Stimulated activated naive CD8-positive, alpha-beta T cell treated with anti-CD3 and anti-CD28 coated beads, Interleukin-15, amount 100 ng/mL, for 72 hours (primary cell): ENCODE measurements around the gene MMD2.
"Not testable (repeated sequence)": the region's sequence is repeated elsewhere in the genome, so short reads cannot be mapped to it uniquely, and the experiment has no call there.

Source experiments
- ATAC-seq: fragments of 150-1000 bp; cut with Tn5 transposase; 2 replicates; pipeline ENCODE4 v1.10.0; 2021; ENCODE audit warnings: mild to moderate bottlenecking, moderate library complexity
- DNase-seq, 2 donors: peaks; one replicate each; pipeline ENCODE4 v3.0.0; 2021 to 2022
- H3K27ac Mint-ChIP-seq, 2 donors: one replicate each; pipeline ENCODE4 v1.8.0; 2022; ENCODE audit warnings: mild to moderate bottlenecking in 2 of 2, mixed read lengths in 2 of 2, moderate library complexity in 2 of 2
- H3K27me3 Mint-ChIP-seq: one replicate; pipeline ENCODE4 v1.8.0; 2022; ENCODE audit warnings: mixed read lengths
- H3K4me1 Mint-ChIP-seq: one replicate; pipeline ENCODE4 v1.8.0; 2022; ENCODE audit warnings: mild to moderate bottlenecking, mixed read lengths
- H3K4me3 Mint-ChIP-seq, 2 donors: one replicate each; pipeline ENCODE4 v1.8.0; 2022; ENCODE audit warnings: mild to moderate bottlenecking in 2 of 2, mixed read lengths in 2 of 2, moderate library complexity in 1 of 2
- H3K9me3 Mint-ChIP-seq, 2 donors: one replicate each; pipeline ENCODE4 v1.8.0; 2022; ENCODE audit warnings: mixed read lengths in 2 of 2

The MMD2 gene

DNA sequence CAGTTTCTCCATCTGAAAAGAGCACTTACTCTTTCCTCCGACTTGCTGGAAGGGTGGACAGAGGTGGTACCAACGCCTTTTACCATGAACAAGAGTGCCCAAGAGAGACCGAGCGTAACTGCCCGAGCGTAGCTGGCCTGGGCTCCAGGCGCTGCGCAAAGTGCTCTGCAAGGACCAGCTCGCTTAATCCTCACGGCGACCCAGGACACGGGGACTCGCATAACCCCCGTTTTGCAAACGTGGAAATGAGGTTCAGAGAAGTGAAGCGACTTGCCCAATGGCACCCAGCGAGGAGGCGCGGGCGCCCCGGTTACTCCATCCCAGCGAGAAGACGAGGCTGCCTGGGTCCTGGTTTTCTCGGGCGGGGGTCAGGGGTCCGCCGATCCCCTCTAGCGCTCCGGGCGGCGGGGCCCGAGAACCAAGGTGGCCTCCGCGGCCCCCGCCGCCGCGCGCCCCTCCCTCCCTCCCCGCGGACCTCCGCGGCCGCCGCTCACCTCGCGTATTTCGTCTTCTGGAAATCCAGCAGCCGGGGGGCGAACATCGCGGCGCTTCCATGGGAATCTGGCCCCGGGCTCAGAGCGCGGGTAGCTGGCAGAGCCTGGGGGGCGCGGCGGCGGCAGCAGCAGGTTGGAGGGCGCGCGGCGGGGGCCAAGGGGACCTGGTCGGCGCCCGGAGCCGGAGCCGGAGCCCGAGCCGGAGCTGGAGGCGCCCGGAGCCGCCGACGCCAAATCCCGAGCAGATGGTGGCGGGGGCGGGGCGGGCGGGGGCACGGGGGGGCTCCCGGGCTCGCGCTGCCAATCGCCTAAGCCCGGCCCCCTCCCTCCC is at the start of gene MMD2:
TSS of gene MMD2 (minus strand) at position 711 of the 825 bp plus-strand sequence. CDS start at position 541, 170 bp downstream.
- DNase-seq (no peak), ATAC-seq (no peak)
- H3K4me3 Mint-ChIP-seq, result peak within 1 kb of the TSS; percentile 71 to 82
- peaks cover 10% of the 10 kb centered on the region for H3K4me1 Mint-ChIP-seq
- no peaks in the 10 kb centered on the region for H3K9me3 Mint-ChIP-seq
- H3K27ac Mint-ChIP-seq, result peak within 1 kb of the TSS in 1 of 2 donors; percentile 30
- peaks cover 62% of the 10 kb centered on the region for H3K27me3 Mint-ChIP-seq

DNA sequence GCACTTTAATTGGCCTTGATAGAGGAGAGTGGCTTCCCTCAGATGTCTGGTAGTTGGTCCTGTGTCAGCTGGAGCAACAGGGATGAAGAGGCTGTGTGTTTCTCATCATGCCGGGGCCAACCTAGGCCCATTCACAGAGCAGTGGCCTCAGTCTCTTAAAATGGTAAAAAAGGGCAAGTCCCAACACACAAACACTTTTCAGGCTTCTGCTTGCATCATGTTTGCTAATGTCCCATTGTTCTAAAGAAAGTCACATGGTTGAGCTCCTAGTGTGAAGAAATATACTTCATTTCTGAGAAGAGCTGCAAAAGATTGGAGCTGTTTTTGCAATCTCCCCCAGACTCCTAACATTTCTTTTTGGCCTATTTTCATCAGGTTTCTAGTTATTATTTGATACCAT is 46.1 kb upstream of the MMD2 start:
- ATAC-seq, result no peak
- no peaks in the 10 kb centered on the region for H3K4me1 Mint-ChIP-seq
- no peaks in the 10 kb centered on the region for H3K9me3 Mint-ChIP-seq
- no peak overlapping the region for H3K27ac Mint-ChIP-seq
- no peak overlapping the region for H3K4me3 Mint-ChIP-seq
- no peaks in the 10 kb centered on the region for H3K27me3 Mint-ChIP-seq
- no peak for DNase-seq

GRCh38 chr7:5001911-5002310 is 42.9 kb upstream of the MMD2 start:
- DNase-seq (no peak), ATAC-seq (no peak)
- peaks cover 21% of the 10 kb centered on the region for H3K4me1 Mint-ChIP-seq
- H3K4me3 Mint-ChIP-seq, result no peak overlapping the region
- no peak overlapping the region for H3K27ac Mint-ChIP-seq
- H3K27me3 Mint-ChIP-seq, result no peaks in the 10 kb centered on the region
- no peaks in the 10 kb centered on the region for H3K9me3 Mint-ChIP-seq

DNA sequence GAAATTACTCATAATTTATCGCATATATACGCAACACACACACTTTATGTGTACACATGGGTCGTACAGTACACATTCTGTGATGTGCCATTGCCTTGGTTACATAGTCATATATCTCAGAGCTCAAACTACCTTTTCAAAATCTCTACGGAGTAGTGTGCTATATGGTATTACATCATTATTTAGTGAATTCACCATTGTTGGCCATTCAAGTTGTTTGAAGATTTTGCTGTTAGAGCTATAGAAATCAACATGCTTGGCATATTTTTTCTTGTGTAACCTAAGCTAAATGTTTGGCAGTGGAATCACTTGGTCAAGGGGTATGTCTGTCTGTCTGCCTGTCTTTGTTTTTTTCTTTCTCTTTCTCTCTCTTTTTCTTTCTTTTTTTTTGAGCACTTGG is 42.0 kb upstream of the MMD2 start:
- no peak for ATAC-seq
- no peak for DNase-seq
- Mint-ChIP-seq H3K27ac (no peak overlapping the region), H3K27me3 (no peaks in the 10 kb centered on the region), H3K9me3 (no peaks in the 10 kb centered on the region), H3K4me1 (peaks cover 26% of the 10 kb centered on the region), H3K4me3 (no peak overlapping the region)

DNA sequence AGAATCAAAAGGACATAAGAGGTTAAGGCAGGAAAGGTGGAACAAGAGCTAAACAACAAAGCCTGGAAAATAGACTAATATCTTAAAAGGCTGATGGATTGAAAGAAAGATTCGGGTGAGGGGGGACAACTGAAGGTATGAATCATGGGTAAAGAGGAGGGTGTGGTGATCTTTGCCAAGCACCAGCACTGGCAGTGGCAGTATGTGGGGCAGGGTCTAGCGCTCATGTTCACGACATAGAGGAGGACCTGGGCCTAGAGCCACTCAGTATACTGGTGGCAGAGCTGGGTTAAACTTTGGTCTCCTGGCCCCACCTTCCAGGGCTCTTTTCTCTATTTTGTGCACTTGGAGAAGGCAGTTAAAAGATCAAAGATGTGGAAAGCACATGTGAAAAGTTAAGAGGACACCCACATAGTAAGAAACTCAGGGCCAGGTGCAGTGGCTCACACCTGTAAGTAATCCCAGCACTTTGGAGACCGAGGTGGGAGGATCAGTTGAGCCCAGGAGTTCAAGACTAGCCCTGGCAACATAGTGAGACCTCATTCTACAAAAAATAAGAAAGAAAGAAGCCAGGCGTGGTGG is 40.5 kb upstream of the MMD2 start:
- DNase-seq (no peak), ATAC-seq (no peak)
- Mint-ChIP-seq H3K4me1 (peaks cover 26% of the 10 kb centered on the region), H3K9me3 (no peaks in the 10 kb centered on the region), H3K4me3 (no peak overlapping the region), H3K27me3 (no peaks in the 10 kb centered on the region), H3K27ac (peak overlapping the region; percentile 21 to 61)

DNA sequence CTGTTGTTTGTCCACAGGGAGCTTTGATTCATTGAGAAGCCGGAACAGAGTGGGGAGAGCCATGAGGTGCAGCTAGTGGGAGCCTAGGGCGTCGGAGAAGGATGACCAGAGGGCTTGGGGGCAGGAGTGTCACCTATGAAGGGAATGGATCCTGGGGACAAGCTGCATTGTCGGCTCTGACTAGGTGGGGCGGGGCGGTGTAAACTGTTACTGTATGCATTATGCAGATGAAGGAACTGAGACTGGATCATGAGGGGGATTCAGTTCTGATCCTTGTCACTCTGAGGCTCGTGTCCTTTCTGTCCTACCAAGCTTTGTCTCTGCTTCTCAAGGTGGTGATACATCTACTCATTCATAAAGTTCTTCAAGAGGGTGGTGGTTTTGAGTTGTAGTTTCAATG is 39.9 kb upstream of the MMD2 start:
- Mint-ChIP-seq H3K4me1 (peaks cover 26% of the 10 kb centered on the region), H3K9me3 (no peaks in the 10 kb centered on the region), H3K27ac (peak overlapping the region in 1 of 2 donors; percentile 21), H3K27me3 (no peaks in the 10 kb centered on the region), H3K4me3 (no peak overlapping the region)
- ATAC-seq (no peak), DNase-seq (no peak)

DNA sequence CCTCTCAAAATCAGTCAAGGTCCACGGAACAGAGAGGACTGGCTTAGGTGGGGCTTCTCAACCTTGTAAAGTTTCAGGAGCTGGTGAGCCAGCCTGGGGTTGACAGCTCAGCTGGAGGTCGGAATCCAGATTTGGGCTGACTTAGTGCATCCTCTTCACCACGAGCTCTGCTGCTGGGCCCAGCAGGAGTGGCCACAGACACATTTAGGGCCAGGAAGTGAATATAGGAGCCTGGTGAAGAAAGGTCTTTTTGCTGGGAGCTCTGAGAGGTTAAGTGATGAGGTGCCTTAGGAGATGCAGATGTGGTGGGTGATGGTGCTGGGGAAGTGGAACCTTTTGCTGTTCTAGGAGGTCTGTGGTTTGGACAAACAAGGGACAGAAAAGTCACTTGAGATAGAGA is 39.3 kb upstream of the MMD2 start:
- H3K27ac Mint-ChIP-seq, result peak overlapping the region in 1 of 2 donors; percentile 6
- DNase-seq (no peak), ATAC-seq (no peak)
- no peaks in the 10 kb centered on the region for H3K9me3 Mint-ChIP-seq
- H3K27me3 Mint-ChIP-seq, result no peaks in the 10 kb centered on the region
- H3K4me3 Mint-ChIP-seq, result no peak overlapping the region
- H3K4me1 Mint-ChIP-seq, result peaks cover 26% of the 10 kb centered on the region

- Mint-ChIP-seq H3K4me1 (peaks cover 26% of the 10 kb centered on the region), H3K4me3 (no peak overlapping the region), H3K27ac (peak overlapping the region in 1 of 2 donors; percentile 88), H3K9me3 (no peaks in the 10 kb centered on the region), H3K27me3 (no peaks in the 10 kb centered on the region)
- no peak for DNase-seq
- ATAC-seq, result no peak
Observed at GRCh38 chr7:4996696-4997222, 37.8 kb upstream of the MMD2 start.

- Mint-ChIP-seq H3K4me1 (peaks cover 26% of the 10 kb centered on the region), H3K4me3 (no peak overlapping the region), H3K27ac (peak overlapping the region in 1 of 2 donors; percentile 45), H3K9me3 (no peaks in the 10 kb centered on the region), H3K27me3 (no peaks in the 10 kb centered on the region)
- no peak for DNase-seq
- no peak for ATAC-seq
Observed at GRCh38 chr7:4995429-4995969, 36.5 kb upstream of the MMD2 start.

GRCh38 chr7:4993471-4993870 is 34.5 kb upstream of the MMD2 start:
- DNase-seq (no peak), ATAC-seq (no peak)
- Mint-ChIP-seq H3K27ac (no peak overlapping the region), H3K4me1 (peaks cover 15% of the 10 kb centered on the region), H3K4me3 (no peak overlapping the region), H3K27me3 (no peaks in the 10 kb centered on the region), H3K9me3 (no peaks in the 10 kb centered on the region)

- H3K27ac Mint-ChIP-seq, H3K4me3 Mint-ChIP-seq, DNase-seq, H3K27me3 Mint-ChIP-seq, H3K9me3 Mint-ChIP-seq: not testable (repeated sequence)
- peak; percentile 96 for ATAC-seq
- H3K4me1 Mint-ChIP-seq, result peaks cover 39% of the 10 kb centered on the region
Observed at GRCh38 chr7:4982741-4983140, 23.8 kb upstream of the MMD2 start.

GRCh38 chr7:4981295-4981890 is 22.4 kb upstream of the MMD2 start:
- ATAC-seq, DNase-seq, H3K9me3 Mint-ChIP-seq, H3K27ac Mint-ChIP-seq, H3K27me3 Mint-ChIP-seq, H3K4me3 Mint-ChIP-seq: not testable (repeated sequence)
- peaks cover 46% of the 10 kb centered on the region for H3K4me1 Mint-ChIP-seq

- not testable (repeated sequence) for H3K27ac Mint-ChIP-seq, ATAC-seq, DNase-seq, H3K9me3 Mint-ChIP-seq, H3K27me3 Mint-ChIP-seq
- Mint-ChIP-seq H3K4me3 (peak overlapping the region; percentile 37 to 40), H3K4me1 (peaks cover 39% of the 10 kb centered on the region)
Observed at GRCh38 chr7:4975626-4976025, 16.6 kb upstream of the MMD2 start.

DNA sequence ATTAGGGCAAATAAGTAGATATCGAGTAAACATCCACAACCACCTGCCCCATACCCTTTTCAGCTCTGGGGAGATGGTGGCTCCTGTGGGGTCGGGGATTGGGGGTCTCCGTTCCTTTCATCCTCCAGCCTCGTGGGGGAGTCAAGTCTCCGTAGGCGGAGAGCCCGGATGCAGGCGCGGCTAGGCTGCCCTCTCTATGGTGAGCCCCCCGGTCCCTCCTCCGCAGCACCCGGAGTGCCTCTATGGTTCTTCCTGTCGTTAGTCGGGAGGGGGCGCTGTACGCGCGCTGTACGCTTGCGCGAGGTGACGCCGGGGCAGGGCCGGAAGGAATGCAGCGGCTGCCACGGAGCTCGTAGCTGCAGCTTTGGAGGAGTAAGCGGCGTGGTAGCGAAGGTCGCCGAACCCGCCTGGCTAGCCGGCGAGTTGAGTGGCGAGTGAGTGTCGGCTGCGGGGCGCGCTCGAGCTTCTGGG is 14.8 kb upstream of the MMD2 start:
- Mint-ChIP-seq H3K4me1 (peaks cover 27% of the 10 kb centered on the region), H3K27ac (peak overlapping the region; percentile 97), H3K4me3 (peak overlapping the region; percentile 97 to 99), H3K9me3 (no peaks in the 10 kb centered on the region), H3K27me3 (no peaks in the 10 kb centered on the region)
- ATAC-seq, result peak; percentile 98
- DNase-seq, result peak; percentile 97

- H3K9me3 Mint-ChIP-seq, ATAC-seq, DNase-seq, H3K4me3 Mint-ChIP-seq, H3K27ac Mint-ChIP-seq, H3K27me3 Mint-ChIP-seq: not testable (repeated sequence)
- peaks cover 20% of the 10 kb centered on the region for H3K4me1 Mint-ChIP-seq
Observed at GRCh38 chr7:4972446-4972845, 13.5 kb upstream of the MMD2 start.
